Stomach (tissue), 9 donors: ENCODE results near the gene CHCHD3. TPM values are rescaled to one million over a fixed set of nuclear protein-coding genes. Genes with fewer than 3 reads are reported as not detected.

Experiments
- DNase-seq, 2 donors: peaks; one replicate each; pipeline versions ENCODE4 v3.0.0 to v3.0.0-alpha.2; 2013 to 2019
- H3K27ac ChIP-seq, 5 donors: fragments of 200-600 bp in 4 of 5; sonication (generic) in 4 of 5; one replicate each; pipeline ENCODE4 v1.5.1; 2013 to 2019; ENCODE audit warnings: mild to moderate bottlenecking in 1 of 5, moderate library complexity in 1 of 5
- H3K27me3 ChIP-seq, 3 donors: fragments of 200-600 bp; sonication (generic); one replicate each; pipeline ENCODE4 v1.5.1; 2017 to 2019; ENCODE audit warnings: mixed run types in 1 of 3
- H3K36me3 ChIP-seq, 4 donors: fragments of 200-600 bp; sonication (generic); 1 replicate in 3 of 4; 2 replicates in 1 of 4; pipeline ENCODE4 v1.5.1; 2016 to 2019
- H3K4me1 ChIP-seq, 4 donors: fragments of 200-600 bp; sonication (generic); one replicate each; pipeline ENCODE4 v1.5.1; 2016 to 2019
- H3K4me3 ChIP-seq, 4 donors: fragments of 200-600 bp; sonication (generic) in 3 of 4; one replicate each; pipeline ENCODE4 v1.5.1; 2016 to 2019; ENCODE audit warnings: mild to moderate bottlenecking in 1 of 4
- H3K9me3 ChIP-seq, 4 donors: fragments of 200-600 bp; sonication (generic); one replicate each; pipeline ENCODE4 v1.5.1; 2016 to 2019
- CTCF ChIP-seq, 7 experiments: fragments of 450-650 bp in 4 of 7; fragments of 200-600 bp in 3 of 7; sonication (generic) in 3 of 7; IDR thresholded peaks; one replicate each; pipeline ENCODE4 v1.5.1; 2016 to 2019; ENCODE audit warnings: antibody characterized with exemption in 7 of 7, control low read depth in 2 of 7, mild to moderate bottlenecking in 1 of 7
- EP300 ChIP-seq: sonication (generic); formaldehyde crosslinking; IDR thresholded peaks from one replicate; pipeline ENCODE4 v1.6.1; 2017; ENCODE audit warnings: antibody characterized with exemption
- POLR2A ChIP-seq, 4 donors: fragments of 450-650 bp; IDR thresholded peaks; one replicate each; pipeline ENCODE4 v1.6.1; 2016; ENCODE audit warnings: antibody characterized with exemption in 4 of 4, control low read depth in 2 of 4, mild to moderate bottlenecking in 1 of 4, moderate library complexity in 1 of 4
- POLR2AphosphoS5 ChIP-seq, 3 donors: sonication (generic); formaldehyde crosslinking; IDR thresholded peaks; one replicate each; pipeline ENCODE4 v1.6.1; 2016; ENCODE audit warnings: antibody characterized with exemption in 3 of 3
- WGBS, 5 donors: extraction: QIAGEN DNeasy Blood & Tissue Kit in 3 of 5; methylation state at CpG; one replicate each; pipeline versions ENCODE4 v1.1.5 to v1.1.7; 2013 to 2018; 5-methylcytosine and 5-hydroxymethylcytosine counted together
- intact Hi-C: fragments of 100-400 bp; cut with DNase I; formaldehyde crosslinking; loops from one replicate; pipeline ENCODE4 v1.15.1; 2023; ENCODE audit warnings: low total_unique reads
- polyA plus RNA-seq, 3 donors: library from polyadenylated mRNA; stranded (reverse); fragments of 200-250 nt; gene quantifications; one replicate each; pipeline ENCODE4 v1.2.3, GENCODE V29; 2013
- total RNA-seq, 5 donors: library from RNA; depleted of rRNA; stranded (reverse); fragments of >200 nt; gene quantifications; one replicate each; pipeline versions ENCODE4 v1.1.0 to v1.2.3, GENCODE V29; 2014 to 2016
- donor health status: healthy with polysubstance abuse.
- donor health status: Bipolar disorder and iron deficiency.
- donor health status: healthy.

Gene CHCHD3
- total and polyA plus RNA-seq, 8 donors = 5.8 to 90.9 (median 39.9) TPM

- Histone ChIP-seq H3K27ac (no peak overlapping the region), H3K27me3 (no peaks in the 10 kb centered on the region), H3K9me3 (no peaks in the 10 kb centered on the region), H3K4me1 (peaks cover 4 to 30% (median 16%) of the 10 kb centered on the region in 4 donors), H3K36me3 (no peaks in the 10 kb centered on the region), H3K4me3 (no peak overlapping the region)
- DNase-seq = no peak
- WGBS, 5 donors = 88 to 95% (median 91%) methylated on average over 5 of the region's 5 CpGs
- TF ChIP-seq CTCF (IDR thresholded peaks at IDR 0.05) = no peak
- no peak for TF ChIP-seq EP300
- TF ChIP-seq POLR2AphosphoS5 (IDR thresholded peaks at IDR 0.05) = no peak
- TF ChIP-seq POLR2A (IDR thresholded peaks at IDR 0.05) = no peak
- intact Hi-C loops = no loop called here
These were observed 80.2 kb downstream of the CHCHD3 start for GRCh38 chr7:133001727-133002126.

GRCh38 chr7:132999845-133000244 is 82.0 kb downstream of the CHCHD3 start:
- no peaks in the 10 kb centered on the region for H3K27me3 ChIP-seq

GRCh38 chr7:132998763-132999162 is 83.1 kb downstream of the CHCHD3 start:
- no peak for DNase-seq
- H3K9me3 ChIP-seq = no peaks in the 10 kb centered on the region
- no peak for TF ChIP-seq CTCF (IDR thresholded peaks at IDR 0.05)
- no peak for TF ChIP-seq POLR2A (IDR thresholded peaks at IDR 0.05)
- no peak for TF ChIP-seq POLR2AphosphoS5 (IDR thresholded peaks at IDR 0.05)
- no peak for TF ChIP-seq EP300
- H3K27me3 ChIP-seq = no peaks in the 10 kb centered on the region
- 80 to 97% (median 93%) methylated on average over 1 of the region's 1 CpG for WGBS, 5 donors
- intact Hi-C loops = no loop called here
- peaks cover 4 to 30% (median 16%) of the 10 kb centered on the region in 4 donors for H3K4me1 ChIP-seq
- H3K4me3 ChIP-seq = no peak overlapping the region
- no peak overlapping the region for H3K27ac ChIP-seq
- no peaks in the 10 kb centered on the region for H3K36me3 ChIP-seq

More at GRCh38 chr7:132999845-133000244, 82.0 kb downstream of the CHCHD3 start:
- Histone ChIP-seq H3K36me3 (no peaks in the 10 kb centered on the region), H3K4me1 (peaks cover 4 to 30% (median 16%) of the 10 kb centered on the region in 4 donors), H3K9me3 (no peaks in the 10 kb centered on the region), H3K27ac (no peak overlapping the region), H3K4me3 (no peak overlapping the region)
- intact Hi-C loops = no loop called here
- 96 to 100% (median 97%) methylated on average over 1 of the region's 1 CpG for WGBS, 5 donors
- TF ChIP-seq CTCF (IDR thresholded peaks at IDR 0.05) = no peak
- TF ChIP-seq EP300 = no peak
- TF ChIP-seq POLR2AphosphoS5 (IDR thresholded peaks at IDR 0.05) = no peak
- no peak for TF ChIP-seq POLR2A (IDR thresholded peaks at IDR 0.05)
- no peak for DNase-seq

GRCh38 chr7:132997505-132997904 is 84.4 kb downstream of the CHCHD3 start:
- no peak overlapping the region for H3K4me3 ChIP-seq
- no peaks in the 10 kb centered on the region for H3K36me3 ChIP-seq
- intact Hi-C loops = no loop called here
- no peak for DNase-seq
- no peaks in the 10 kb centered on the region for H3K27me3 ChIP-seq
- peaks cover 0 to 18% (median 8%) of the 10 kb centered on the region in 4 donors for H3K4me1 ChIP-seq
- 93 to 98% (median 97%) methylated on average over 1 of the region's 1 CpG for WGBS, 5 donors
- no peak for TF ChIP-seq EP300
- no peak for TF ChIP-seq POLR2A (IDR thresholded peaks at IDR 0.05)
- TF ChIP-seq POLR2AphosphoS5 (IDR thresholded peaks at IDR 0.05) = no peak
- no peak for TF ChIP-seq CTCF (IDR thresholded peaks at IDR 0.05)
- H3K27ac ChIP-seq = no peak overlapping the region
- H3K9me3 ChIP-seq = no peaks in the 10 kb centered on the region
